ENCODE results near the gene MYOCD.
"Not testable (repeated sequence)": the region's sequence is repeated elsewhere in the genome, so short reads cannot be mapped to it uniquely, and the experiment has no call there.

Gene MYOCD

GRCh38 chr17:12665263-12666210, at the start of gene MYOCD:
TSS of gene MYOCD (plus strand) at chr17:12665890. CDS start at chr17:12666189, 299 bp downstream.
- no peak for DNase-seq

GRCh38 chr17:12616161-12616560, 49.5 kb upstream of the MYOCD start:
- no peak for DNase-seq

DNA sequence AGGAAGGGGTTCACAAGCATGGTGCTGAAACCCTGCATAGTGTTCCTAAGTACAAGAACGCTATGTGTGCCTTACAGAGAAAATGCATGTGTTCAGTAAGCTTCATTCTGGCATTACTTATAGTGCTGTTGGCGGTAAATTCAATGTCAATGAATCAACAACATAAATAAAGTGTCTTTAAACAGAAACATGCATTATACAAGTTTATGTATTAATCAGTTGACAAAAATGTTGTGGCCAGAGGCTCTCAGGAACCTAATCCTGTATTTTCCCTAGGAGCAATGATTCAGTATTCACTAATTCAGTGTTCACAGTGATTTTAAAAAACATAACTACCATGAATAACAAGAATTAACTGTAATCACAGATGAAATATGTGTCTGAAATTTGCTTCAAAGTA, 47.1 kb upstream of the MYOCD start:
- no peak for DNase-seq

DNA sequence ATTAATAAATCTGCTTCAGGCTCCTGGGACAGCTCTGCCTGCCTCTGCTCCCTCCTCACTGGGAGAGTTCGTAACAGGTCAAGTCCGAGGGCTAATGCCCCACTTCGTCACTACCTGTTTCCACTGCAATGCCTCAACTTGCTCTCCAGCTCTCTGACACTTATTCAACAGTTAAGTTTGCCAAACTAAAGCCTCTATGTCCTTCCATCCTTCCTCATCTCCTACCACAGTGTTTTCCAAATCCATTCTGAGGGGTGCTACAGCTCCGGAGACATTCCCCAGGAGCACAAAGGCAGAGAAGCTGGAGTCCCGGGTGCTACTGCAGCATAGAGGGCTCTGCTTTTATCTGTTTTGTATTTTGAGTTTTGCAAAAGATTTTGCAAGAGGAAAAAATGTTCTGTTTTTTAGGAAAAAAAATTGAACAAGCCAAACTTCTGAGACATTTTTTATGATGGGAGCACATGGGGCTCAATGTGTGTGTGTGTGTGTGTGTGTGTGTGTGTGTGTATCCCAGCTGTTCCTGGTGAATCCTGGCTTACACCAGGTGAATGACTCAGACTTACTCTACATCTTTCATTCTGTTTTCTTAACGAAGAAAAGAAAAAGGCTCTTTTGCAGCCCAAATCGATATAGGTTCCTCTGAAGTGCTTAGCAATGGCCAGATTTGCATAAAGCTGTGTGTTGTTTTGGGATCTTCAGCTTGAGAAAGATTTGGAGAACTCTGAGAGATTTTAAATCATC, 46.1 kb upstream of the MYOCD start:
- DNase-seq: no peak

DNA sequence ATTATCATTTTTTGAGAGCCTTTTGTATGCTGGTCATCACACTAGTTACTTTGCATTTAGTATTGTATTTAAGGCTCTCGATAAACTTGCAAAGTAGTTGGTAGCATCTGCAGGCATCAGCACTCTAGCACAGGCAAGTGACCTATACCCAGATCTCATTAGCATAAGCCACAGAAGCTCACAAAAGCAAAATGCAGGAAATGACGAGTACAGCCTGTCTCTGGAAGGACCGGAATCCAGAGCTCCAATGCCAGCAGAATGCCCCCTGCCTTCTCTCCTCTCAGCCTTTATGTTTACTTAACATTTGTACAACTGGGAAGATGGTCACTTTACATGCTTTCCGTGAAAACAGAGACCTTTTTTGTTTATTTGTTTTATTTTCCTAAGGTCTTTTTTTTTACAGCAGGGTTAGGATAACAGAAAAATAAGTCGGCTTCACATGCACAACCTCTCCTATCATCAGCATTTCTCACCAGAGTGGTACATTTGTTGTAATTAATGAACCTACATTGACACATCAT, 45.4 kb upstream of the MYOCD start:
- no peak for DNase-seq

DNA sequence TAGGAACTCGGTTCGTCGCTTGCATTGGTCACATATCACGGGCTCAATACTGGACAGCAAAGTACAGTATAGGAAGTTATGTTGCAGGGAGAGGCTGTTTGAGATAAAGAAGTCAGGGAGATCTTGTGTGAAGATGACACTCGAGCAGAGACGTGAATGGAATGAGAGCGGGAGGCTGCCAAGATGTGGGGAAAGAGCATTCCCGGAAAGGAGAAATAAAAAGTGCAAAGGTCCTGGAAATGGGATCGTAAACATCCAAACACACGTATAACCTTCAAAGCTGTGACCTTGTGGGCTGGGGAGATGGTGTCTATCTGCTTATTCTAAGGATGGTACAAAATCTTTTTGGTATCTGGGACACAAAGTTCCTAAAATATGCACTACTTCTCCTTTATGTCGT, 43.0 kb upstream of the MYOCD start:
- DNase-seq: no peak

GRCh38 chr17:12623220-12623848, 42.4 kb upstream of the MYOCD start:
- no peak for DNase-seq

- DNase-seq: no peak
These were observed 41.5 kb upstream of the MYOCD start for GRCh38 chr17:12624211-12624610.

GRCh38 chr17:12625092-12625491, 40.6 kb upstream of the MYOCD start:
- no peak for DNase-seq

DNA sequence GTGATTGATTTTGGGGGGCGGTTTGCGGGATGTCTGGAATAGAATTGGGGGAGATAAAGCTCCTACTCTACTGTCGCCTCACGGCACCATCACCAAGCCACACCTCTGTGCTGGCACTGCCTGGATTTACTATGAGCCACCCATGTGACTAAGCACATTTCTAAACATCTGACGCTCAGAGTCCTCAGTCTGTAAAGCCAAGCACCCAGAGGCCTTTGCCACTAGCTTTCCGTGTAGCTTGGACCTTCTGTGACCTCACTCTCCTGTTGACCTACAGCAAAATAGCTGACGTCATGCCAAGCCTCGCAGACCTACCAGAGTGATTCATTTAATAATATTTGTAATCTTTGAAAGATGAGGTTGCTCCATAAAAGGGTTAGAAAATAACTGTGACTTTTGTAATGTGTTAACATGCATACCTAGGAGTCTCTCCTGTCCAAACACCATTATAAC, 38.5 kb upstream of the MYOCD start:
- no peak for DNase-seq

GRCh38 chr17:12627781-12628451, 37.8 kb upstream of the MYOCD start:
- DNase-seq: no peak

DNA sequence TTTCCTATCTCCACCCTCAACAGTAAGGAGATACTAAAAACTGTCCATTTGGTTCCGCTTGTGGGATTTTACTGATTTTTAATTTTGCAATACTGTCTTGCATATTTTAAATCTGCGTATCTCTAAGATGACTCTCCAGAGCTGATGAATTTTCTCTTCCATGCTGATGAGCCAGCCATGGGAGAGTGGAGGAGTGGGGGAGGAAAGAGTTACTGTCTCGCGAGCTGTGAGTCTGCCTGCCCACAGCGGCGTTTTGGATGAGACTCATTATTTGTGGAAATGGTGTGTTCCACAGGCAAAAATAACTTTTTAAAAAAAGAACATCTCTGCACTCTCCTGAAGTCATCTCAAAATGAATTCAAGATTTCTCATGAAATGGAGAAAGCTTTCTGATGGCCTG, 34.6 kb upstream of the MYOCD start:
- DNase-seq: no peak

GRCh38 chr17:12632785-12633184, 32.9 kb upstream of the MYOCD start:
- DNase-seq: no peak

DNA sequence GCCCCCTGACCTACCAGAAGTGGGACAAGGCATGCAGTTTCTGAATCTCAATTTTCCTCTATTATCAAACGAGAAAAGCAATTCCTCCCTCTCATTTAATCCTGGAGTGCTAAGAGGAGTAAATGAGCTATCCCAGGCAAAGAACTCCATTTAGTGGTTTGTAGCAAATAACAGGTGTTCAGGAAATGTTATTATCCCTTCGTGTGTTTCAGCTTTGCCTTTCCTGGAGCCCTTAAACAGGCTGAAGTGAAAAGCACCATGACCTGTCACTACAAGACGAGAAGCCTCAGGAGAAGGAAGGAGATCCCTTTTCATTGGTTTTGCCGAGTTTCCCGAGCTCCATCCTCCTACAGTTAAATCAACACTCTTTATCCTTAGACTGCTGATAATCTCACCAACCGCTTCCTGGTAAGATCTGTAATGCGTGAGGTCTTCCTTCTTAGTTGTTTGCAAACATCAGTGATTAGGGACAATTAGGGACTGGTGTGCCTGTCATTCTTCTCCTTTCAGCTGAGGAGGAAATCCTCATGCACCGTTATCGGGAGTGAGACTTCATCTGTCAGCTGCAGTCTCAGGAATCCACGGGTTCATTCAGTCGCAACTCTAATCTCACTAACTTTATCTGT, 30.8 kb upstream of the MYOCD start:
- no peak for DNase-seq

- DNase-seq: not testable (repeated sequence)
These were observed 29.7 kb upstream of the MYOCD start for GRCh38 chr17:12635996-12636395.

DNA sequence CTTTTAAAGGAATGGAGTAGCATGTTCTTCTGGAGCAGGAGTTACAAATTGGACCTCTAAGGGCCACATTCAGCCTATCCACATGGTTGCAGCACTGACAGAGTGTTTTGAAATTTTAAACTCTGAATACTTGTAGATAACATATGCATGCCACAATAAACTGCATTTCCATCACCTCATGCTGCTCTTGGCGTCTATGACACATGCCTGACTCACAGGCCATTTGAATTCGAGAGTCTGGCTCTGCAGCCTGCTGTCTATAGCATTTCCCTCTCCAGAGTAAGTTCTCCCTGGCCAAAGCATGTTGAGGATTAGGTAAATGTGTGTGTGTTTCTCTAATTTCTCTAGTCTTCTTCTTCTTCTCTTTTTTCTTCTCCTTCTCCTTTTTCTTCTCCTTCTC, 28.7 kb upstream of the MYOCD start:
- DNase-seq: no peak

GRCh38 chr17:12637745-12638651, 27.7 kb upstream of the MYOCD start:
- DNase-seq: no peak

DNA sequence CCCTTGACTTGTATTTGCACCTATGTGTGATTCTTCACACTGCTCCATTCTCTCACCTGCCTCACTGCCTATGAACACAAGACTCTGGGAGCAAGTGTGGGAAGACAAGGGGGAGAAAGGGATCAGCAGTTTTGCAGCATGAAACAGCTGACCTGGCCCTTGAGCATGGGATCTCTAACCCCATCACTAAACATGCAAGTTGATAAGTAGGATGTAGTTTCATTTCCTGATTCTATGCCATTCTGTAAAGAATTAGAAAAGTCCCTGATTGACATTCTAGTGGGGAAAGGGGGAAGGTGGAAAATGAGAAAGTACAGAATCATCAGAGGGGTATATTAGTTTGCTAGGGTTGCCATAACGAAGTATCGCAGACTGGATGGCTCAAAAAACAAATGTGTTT, 25.3 kb upstream of the MYOCD start:
- DNase-seq: no peak

DNA sequence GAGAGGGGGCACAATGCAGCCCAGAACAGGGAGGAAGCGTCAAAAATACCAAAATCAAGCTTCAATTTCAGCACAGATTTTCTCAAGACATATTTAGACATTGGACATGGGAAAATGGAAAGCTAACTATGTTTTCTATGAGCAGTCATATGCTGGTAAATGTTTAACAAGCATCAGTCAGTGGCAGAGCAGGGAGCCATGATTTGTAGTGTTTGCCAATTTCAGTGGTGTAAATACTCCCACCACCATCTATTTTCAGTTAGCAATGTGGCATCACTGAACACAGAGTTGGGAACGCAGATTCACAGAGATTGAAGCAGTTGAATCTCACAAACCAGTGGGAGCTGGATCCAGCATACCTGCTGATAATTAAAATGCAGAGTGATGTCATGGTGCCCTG, 24.6 kb upstream of the MYOCD start:
- no peak for DNase-seq

DNA sequence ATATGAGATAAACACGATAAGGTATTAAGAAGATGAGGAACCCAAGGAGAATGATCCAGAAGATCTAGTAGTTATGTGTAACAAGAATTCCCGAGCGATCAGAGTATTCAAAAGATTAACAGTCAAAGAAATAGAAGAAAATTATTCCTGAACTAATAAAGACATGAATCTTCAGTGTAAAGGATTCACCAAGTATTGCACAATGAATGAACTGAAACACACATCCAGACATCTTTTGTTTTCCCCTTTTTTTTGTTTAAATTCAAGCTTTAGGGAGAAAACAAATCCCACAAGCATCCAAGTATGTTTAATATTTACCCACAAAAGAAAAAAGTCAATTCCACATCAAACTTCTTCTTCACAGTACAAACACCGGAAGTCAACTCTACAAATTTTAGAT, 23.7 kb upstream of the MYOCD start:
- DNase-seq: no peak

DNA sequence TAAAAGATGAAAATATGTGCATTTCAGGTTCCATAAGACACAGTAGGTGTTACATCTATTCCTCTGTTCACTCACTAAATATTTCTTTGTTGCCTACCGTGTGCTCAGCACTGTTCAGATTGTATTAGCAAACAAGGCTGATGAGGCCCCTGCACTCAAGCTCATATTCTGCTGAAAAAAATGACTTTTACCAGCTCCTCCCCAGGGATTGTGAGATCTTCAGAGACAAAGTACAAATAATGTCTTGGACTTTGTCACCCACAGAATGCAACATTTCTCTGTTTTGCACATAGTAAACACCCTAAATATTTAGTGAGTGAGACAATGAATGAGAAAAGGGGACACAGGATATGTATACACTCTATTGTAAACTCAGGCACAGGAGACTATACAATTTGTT, 21.9 kb upstream of the MYOCD start:
- no peak for DNase-seq

Data from activated CD4-positive, alpha-beta T cell treated with anti-CD3 and anti-CD28 coated beads for 4 hours (primary cell).